ENCODE results near the gene ADGRG3.

ADGRG3 gene

DNA sequence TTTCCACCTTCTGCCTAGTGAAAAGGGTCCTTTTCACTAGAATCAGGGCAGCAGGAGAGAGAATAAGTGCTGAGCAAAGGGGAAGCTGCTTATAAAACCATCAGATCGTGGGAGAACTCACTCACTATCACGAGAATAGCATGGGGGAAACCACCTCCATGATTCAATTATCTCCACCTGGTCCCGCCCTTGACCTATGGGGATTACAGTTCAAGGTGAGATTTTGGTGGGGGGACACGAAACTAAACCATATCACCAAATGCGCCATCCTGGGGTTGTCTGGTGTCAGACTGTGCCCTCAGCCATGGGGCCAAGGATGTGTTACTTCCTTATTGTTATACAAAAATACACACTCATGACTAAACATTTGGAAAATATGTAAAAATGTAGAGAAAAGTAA lies 57.0 kb downstream of the ADGRG3 start:
- DNase-seq (ENCODE audit: low read depth): no peak
- H3K4me3 ChIP-seq (ENCODE audit: control insufficient read depth, low read depth, low read length): no peak overlapping the region
- TF ChIP-seq, protein P1, sequence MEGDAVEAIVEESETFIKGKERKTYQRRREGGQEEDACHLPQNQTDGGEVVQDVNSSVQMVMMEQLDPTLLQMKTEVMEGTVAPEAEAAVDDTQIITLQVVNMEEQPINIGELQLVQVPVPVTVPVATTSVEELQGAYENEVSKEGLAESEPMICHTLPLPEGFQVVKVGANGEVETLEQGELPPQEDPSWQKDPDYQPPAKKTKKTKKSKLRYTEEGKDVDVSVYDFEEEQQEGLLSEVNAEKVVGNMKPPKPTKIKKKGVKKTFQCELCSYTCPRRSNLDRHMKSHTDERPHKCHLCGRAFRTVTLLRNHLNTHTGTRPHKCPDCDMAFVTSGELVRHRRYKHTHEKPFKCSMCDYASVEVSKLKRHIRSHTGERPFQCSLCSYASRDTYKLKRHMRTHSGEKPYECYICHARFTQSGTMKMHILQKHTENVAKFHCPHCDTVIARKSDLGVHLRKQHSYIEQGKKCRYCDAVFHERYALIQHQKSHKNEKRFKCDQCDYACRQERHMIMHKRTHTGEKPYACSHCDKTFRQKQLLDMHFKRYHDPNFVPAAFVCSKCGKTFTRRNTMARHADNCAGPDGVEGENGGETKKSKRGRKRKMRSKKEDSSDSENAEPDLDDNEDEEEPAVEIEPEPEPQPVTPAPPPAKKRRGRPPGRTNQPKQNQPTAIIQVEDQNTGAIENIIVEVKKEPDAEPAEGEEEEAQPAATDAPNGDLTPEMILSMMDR (IDR thresholded peaks at IDR 0.05; ENCODE audit: control insufficient read depth, insufficient read depth, low read depth, low read length, missing control alignments): no peak

DNA sequence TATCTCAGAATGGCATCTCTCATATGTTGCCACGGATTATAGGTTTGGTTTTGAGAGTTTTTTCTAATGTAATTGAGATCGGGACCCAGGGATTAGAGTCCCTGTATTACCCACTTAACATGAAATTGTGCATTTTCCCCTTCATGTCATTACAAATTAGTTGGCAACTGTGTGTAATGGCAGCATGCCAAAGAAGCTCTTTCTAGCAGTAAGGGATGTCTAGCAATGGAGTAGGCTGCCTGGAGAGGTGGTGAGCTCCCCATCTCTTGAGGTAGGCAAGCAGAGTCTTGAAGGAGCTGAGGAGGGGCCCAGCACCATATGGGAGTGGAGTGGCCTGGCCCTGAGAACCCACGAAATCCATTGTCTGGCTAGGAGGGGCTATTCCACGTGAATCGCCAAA lies 57.4 kb downstream of the ADGRG3 start:
- H3K4me3 ChIP-seq (ENCODE audit: control insufficient read depth, low read depth, low read length): no peak overlapping the region
- TF ChIP-seq, protein P1 (IDR thresholded peaks at IDR 0.05; ENCODE audit: control insufficient read depth, insufficient read depth, low read depth, low read length, missing control alignments): no peak
- no peak for DNase-seq (ENCODE audit: low read depth)

GRCh38 chr16:57725976-57726375 lies 57.9 kb downstream of the ADGRG3 start:
- no peak for DNase-seq (ENCODE audit: low read depth)
- TF ChIP-seq, protein P1 (IDR thresholded peaks at IDR 0.05; ENCODE audit: control insufficient read depth, insufficient read depth, low read depth, low read length, missing control alignments): no peak
- no peak overlapping the region for H3K4me3 ChIP-seq (ENCODE audit: control insufficient read depth, low read depth, low read length)

DNA sequence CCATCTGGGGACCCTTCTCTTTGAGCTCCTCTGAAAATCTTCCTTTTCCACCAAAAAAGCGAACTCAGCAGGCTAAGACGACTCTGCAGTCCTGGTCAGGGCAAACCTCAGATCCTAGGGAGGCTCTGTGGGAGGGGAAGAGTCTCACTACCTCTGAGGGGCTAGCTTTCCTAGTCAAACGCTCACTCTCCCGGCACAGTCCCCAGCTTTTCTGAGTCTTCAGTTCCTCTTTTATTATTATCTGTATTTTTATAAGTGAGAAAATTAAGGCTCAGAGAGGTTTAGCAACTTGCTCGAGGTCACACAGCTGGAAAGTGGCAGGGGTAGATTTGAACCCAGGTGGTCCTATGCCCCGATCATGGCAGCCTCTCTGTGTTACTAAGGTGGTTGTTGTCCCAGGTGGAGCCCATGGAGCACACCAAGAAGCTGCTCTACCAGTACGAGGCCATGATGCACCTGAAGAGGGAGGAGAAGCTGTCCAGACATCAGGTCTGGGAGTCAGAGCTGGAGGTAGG lies 58.4 kb downstream of the ADGRG3 start:
- TF ChIP-seq, protein P1 (IDR thresholded peaks at IDR 0.05; ENCODE audit: control insufficient read depth, insufficient read depth, low read depth, low read length, missing control alignments): no peak
- DNase-seq (ENCODE audit: low read depth): no peak

GRCh38 chr16:57727610-57728009 lies 59.5 kb downstream of the ADGRG3 start:
- TF ChIP-seq, protein P1 (IDR thresholded peaks at IDR 0.05; ENCODE audit: control insufficient read depth, insufficient read depth, low read depth, low read length, missing control alignments): no peak
- DNase-seq (ENCODE audit: low read depth): no peak
- no peak overlapping the region for H3K4me3 ChIP-seq (ENCODE audit: control insufficient read depth, low read depth, low read length)

More for the DNA sequence above, 58.4 kb downstream of the ADGRG3 start:
- no peak overlapping the region for H3K4me3 ChIP-seq (ENCODE audit: control insufficient read depth, low read depth, low read length)

DNA sequence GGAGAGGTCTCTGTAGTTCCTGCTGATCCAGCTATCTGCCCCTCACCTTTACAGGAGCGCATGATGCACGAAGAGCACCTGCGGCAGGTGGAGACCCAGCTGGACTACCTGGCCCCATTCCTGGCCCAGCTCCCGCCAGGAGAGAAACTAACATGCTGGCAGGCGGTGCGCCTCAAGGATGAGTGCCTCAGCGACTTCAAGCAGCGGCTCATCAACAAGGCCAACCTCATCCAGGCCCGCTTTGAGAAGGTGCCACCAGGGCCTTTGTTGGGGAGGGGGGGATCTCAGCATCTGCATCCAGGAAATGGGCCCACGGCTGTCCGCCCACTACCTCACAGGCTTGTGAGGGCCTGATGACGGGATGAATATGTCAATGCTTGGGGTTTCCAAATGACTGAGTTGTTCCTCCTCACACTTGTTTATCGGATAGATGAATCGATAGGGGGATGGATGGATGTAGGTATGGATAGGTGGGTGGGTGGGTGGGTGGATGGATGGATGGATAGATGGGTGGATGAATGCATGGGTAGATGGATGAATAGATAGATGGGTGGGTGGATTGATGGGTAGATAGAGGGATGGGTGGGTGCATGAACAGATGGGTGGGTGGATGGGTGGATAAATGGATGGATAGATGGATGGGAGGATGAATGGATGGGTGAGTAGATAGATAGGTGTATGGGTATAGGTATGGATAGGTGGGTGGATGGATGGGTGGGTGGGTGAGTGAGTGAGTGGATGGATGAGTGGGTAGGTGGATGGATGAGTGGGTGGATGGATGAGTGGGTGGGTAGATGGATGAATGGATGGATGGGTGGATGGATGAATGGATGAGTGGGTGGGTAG lies 60.5 kb downstream of the ADGRG3 start:
- no peak for DNase-seq (ENCODE audit: low read depth)
- no peak overlapping the region for H3K4me3 ChIP-seq (ENCODE audit: control insufficient read depth, low read depth, low read length)
- TF ChIP-seq, protein P1 (IDR thresholded peaks at IDR 0.05; ENCODE audit: control insufficient read depth, insufficient read depth, low read depth, low read length, missing control alignments): no peak
